GM12873 (cell line): Measurements from ENCODE around the gene ENHO.

Experiments used
- CTCF ChIP-seq: IDR thresholded peaks from 2 replicates; pipeline ENCODE4 v1.5.1; 2012; ENCODE audit warnings: low read depth, mild to moderate bottlenecking, moderate library complexity, low read length, control low read depth; ENCODE audit not compliant: insufficient read depth; ENCODE audit errors: missing control alignments

The ENHO gene

GRCh38 chr9:34550681-34551270, 28.0 kb upstream of the ENHO start:
- no peak for TF ChIP-seq CTCF

- no peak for TF ChIP-seq CTCF
These were observed 27.4 kb upstream of the ENHO start for GRCh38 chr9:34550016-34550680.

- no peak for TF ChIP-seq CTCF
These were observed 26.6 kb upstream of the ENHO start for GRCh38 chr9:34549407-34549732.

GRCh38 chr9:34547960-34548611, 25.3 kb upstream of the ENHO start:
- peak; percentile 81 for TF ChIP-seq CTCF

- TF ChIP-seq CTCF = peak; percentile 73
These were observed 24.3 kb upstream of the ENHO start for GRCh38 chr9:34546834-34547827.

GRCh38 chr9:34546102-34546833, 23.5 kb upstream of the ENHO start:
- TF ChIP-seq CTCF = no peak

GRCh38 chr9:34545497-34545896, 22.7 kb upstream of the ENHO start:
- no peak for TF ChIP-seq CTCF
